SU-DHL-6 (cell line): ENCODE data around the gene KLHL30.

Experiments
- EZH2phosphoT487 ChIP-seq: fragments of 200-600 bp; sonication (generic), shearing (Covaris generic); conservative IDR thresholded peaks from 2 replicates; pipeline ENCODE4 v1.6.1; 2018; ENCODE audit warnings: mild to moderate bottlenecking, antibody characterized with exemption, low read length, moderate library complexity, mixed read lengths
- TF ChIP-seq, protein P1 (sequence below): fragments of 200-600 bp; sonication (generic); IDR thresholded peaks from one replicate; pipeline ENCODE4 v1.5.1; 2017; ENCODE audit warnings: antibody characterized with exemption, mild to moderate bottlenecking, low read length, moderate library complexity; ENCODE audit not compliant: insufficient read depth, poor library complexity, severe bottlenecking

GRCh38 chr2:238169708-238170251, 31.3 kb downstream of the KLHL30 start:
- TF ChIP-seq, protein P1, sequence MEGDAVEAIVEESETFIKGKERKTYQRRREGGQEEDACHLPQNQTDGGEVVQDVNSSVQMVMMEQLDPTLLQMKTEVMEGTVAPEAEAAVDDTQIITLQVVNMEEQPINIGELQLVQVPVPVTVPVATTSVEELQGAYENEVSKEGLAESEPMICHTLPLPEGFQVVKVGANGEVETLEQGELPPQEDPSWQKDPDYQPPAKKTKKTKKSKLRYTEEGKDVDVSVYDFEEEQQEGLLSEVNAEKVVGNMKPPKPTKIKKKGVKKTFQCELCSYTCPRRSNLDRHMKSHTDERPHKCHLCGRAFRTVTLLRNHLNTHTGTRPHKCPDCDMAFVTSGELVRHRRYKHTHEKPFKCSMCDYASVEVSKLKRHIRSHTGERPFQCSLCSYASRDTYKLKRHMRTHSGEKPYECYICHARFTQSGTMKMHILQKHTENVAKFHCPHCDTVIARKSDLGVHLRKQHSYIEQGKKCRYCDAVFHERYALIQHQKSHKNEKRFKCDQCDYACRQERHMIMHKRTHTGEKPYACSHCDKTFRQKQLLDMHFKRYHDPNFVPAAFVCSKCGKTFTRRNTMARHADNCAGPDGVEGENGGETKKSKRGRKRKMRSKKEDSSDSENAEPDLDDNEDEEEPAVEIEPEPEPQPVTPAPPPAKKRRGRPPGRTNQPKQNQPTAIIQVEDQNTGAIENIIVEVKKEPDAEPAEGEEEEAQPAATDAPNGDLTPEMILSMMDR, result no peak
- TF ChIP-seq EZH2phosphoT487, result no peak
